WTC11 (cell line): Measurements from ENCODE around the gene TMEM97.

Experiments used
- FOXP1 ChIP-seq: sonication (generic); formaldehyde crosslinking; IDR thresholded peaks from 2 replicates; pipeline ENCODE4 v1.8.0; 2022; ENCODE audit warnings: missing genetic modification reagents, mild to moderate bottlenecking, moderate library complexity, borderline replicate concordance
- SOX15 ChIP-seq: fragments of 250-450 bp; sonication (Bioruptor Pico); IDR thresholded peaks from 2 replicates; pipeline ENCODE4 v1.9.0; 2021; ENCODE audit warnings: mild to moderate bottlenecking
- TF ChIP-seq, protein P1 (sequence below): sonication (generic); formaldehyde crosslinking; IDR thresholded peaks from 2 replicates; pipeline ENCODE4 v1.8.1; 2022; ENCODE audit warnings: low read depth, mild to moderate bottlenecking, moderate library complexity, missing genetic modification reagents, borderline replicate concordance
- TF ChIP-seq, protein P2 (sequence below): sonication (generic); formaldehyde crosslinking; IDR thresholded peaks from 2 replicates; pipeline ENCODE4 v1.8.0; 2023; ENCODE audit warnings: missing genetic modification reagents, mild to moderate bottlenecking, borderline replicate concordance
- TF ChIP-seq, protein P3 (sequence below): fragments of 200-600 bp; IDR thresholded peaks from 2 replicates; pipeline ENCODE4 v1.8.0; 2022; ENCODE audit warnings: antibody characterized with exemption
- TF ChIP-seq, protein P4 (sequence below): sonication (generic); formaldehyde crosslinking; IDR thresholded peaks from 2 replicates; pipeline ENCODE4 v1.8.1; 2022; ENCODE audit warnings: low read depth, missing genetic modification reagents, borderline replicate concordance

DNA sequence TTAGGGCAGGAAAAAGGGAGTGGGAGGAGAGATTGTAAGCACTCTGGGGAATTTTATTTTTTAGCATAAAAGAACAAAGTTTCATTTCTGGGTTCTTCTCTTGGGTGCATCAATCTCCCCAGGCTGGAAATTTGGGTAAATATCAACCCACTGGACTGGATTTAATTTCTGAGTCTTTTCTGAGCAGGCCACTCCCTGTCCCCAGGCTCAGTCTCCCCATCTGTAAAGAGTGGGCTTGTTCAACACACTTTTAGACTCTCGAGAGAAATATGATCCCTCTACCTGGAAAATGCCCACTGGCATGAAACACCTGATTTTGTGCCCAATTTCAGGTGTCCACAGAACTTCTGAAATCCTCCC is 51.7 kb downstream of the TMEM97 start:
- TF ChIP-seq, protein P1, sequence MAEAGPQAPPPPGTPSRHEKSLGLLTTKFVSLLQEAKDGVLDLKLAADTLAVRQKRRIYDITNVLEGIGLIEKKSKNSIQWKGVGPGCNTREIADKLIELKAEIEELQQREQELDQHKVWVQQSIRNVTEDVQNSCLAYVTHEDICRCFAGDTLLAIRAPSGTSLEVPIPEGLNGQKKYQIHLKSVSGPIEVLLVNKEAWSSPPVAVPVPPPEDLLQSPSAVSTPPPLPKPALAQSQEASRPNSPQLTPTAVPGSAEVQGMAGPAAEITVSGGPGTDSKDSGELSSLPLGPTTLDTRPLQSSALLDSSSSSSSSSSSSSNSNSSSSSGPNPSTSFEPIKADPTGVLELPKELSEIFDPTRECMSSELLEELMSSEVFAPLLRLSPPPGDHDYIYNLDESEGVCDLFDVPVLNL (CRISPR knock-in tag): no peak
- TF ChIP-seq, protein P2, sequence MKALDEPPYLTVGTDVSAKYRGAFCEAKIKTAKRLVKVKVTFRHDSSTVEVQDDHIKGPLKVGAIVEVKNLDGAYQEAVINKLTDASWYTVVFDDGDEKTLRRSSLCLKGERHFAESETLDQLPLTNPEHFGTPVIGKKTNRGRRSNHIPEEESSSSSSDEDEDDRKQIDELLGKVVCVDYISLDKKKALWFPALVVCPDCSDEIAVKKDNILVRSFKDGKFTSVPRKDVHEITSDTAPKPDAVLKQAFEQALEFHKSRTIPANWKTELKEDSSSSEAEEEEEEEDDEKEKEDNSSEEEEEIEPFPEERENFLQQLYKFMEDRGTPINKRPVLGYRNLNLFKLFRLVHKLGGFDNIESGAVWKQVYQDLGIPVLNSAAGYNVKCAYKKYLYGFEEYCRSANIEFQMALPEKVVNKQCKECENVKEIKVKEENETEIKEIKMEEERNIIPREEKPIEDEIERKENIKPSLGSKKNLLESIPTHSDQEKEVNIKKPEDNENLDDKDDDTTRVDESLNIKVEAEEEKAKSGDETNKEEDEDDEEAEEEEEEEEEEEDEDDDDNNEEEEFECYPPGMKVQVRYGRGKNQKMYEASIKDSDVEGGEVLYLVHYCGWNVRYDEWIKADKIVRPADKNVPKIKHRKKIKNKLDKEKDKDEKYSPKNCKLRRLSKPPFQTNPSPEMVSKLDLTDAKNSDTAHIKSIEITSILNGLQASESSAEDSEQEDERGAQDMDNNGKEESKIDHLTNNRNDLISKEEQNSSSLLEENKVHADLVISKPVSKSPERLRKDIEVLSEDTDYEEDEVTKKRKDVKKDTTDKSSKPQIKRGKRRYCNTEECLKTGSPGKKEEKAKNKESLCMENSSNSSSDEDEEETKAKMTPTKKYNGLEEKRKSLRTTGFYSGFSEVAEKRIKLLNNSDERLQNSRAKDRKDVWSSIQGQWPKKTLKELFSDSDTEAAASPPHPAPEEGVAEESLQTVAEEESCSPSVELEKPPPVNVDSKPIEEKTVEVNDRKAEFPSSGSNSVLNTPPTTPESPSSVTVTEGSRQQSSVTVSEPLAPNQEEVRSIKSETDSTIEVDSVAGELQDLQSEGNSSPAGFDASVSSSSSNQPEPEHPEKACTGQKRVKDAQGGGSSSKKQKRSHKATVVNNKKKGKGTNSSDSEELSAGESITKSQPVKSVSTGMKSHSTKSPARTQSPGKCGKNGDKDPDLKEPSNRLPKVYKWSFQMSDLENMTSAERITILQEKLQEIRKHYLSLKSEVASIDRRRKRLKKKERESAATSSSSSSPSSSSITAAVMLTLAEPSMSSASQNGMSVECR: no peak
- TF ChIP-seq SOX15 (CRISPR knock-in tag) (no peak), FOXP1 (no peak)
- TF ChIP-seq, protein P3, sequence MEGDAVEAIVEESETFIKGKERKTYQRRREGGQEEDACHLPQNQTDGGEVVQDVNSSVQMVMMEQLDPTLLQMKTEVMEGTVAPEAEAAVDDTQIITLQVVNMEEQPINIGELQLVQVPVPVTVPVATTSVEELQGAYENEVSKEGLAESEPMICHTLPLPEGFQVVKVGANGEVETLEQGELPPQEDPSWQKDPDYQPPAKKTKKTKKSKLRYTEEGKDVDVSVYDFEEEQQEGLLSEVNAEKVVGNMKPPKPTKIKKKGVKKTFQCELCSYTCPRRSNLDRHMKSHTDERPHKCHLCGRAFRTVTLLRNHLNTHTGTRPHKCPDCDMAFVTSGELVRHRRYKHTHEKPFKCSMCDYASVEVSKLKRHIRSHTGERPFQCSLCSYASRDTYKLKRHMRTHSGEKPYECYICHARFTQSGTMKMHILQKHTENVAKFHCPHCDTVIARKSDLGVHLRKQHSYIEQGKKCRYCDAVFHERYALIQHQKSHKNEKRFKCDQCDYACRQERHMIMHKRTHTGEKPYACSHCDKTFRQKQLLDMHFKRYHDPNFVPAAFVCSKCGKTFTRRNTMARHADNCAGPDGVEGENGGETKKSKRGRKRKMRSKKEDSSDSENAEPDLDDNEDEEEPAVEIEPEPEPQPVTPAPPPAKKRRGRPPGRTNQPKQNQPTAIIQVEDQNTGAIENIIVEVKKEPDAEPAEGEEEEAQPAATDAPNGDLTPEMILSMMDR: no peak
- TF ChIP-seq, protein P4, sequence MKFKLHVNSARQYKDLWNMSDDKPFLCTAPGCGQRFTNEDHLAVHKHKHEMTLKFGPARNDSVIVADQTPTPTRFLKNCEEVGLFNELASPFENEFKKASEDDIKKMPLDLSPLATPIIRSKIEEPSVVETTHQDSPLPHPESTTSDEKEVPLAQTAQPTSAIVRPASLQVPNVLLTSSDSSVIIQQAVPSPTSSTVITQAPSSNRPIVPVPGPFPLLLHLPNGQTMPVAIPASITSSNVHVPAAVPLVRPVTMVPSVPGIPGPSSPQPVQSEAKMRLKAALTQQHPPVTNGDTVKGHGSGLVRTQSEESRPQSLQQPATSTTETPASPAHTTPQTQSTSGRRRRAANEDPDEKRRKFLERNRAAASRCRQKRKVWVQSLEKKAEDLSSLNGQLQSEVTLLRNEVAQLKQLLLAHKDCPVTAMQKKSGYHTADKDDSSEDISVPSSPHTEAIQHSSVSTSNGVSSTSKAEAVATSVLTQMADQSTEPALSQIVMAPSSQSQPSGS (CRISPR knock-in tag): no peak
